HG03280 (cell line): ENCODE measurements around the gene OXCT2.
A peak's percentile ranks its signal among the peaks of the same experiment; 100 is the strongest.
"Not testable (repeated sequence)": the region's sequence is repeated elsewhere in the genome, so short reads cannot be mapped to it uniquely, and the experiment has no call there.

Experiments used
- ATAC-seq: cut with Tn5 transposase; IDR thresholded peaks from one replicate; pipeline ENCODE4 v1.9.1; 2021; ENCODE audit warnings: mild to moderate bottlenecking, moderate library complexity; ENCODE audit not compliant: unreplicated experiment

Gene OXCT2

GRCh38 chr1:39787964-39788363 lies 16.8 kb upstream of the OXCT2 start:
- ATAC-seq: not testable (repeated sequence)

- no peak for ATAC-seq
Measured at GRCh38 chr1:39787468-39787867, 16.3 kb upstream of the OXCT2 start.

- not testable (repeated sequence) for ATAC-seq
Measured at GRCh38 chr1:39787108-39787375, 15.9 kb upstream of the OXCT2 start.

GRCh38 chr1:39786303-39787107 lies 15.4 kb upstream of the OXCT2 start:
- ATAC-seq: not testable (repeated sequence)

- ATAC-seq: not testable (repeated sequence)
Measured at GRCh38 chr1:39782685-39783084, 11.5 kb upstream of the OXCT2 start.

GRCh38 chr1:39782103-39782502 lies 11.0 kb upstream of the OXCT2 start:
- no peak for ATAC-seq

- no peak for ATAC-seq
Measured at GRCh38 chr1:39781349-39781715, 10.2 kb upstream of the OXCT2 start.

GRCh38 chr1:39779821-39780220 lies 8.7 kb upstream of the OXCT2 start:
- ATAC-seq: no peak

GRCh38 chr1:39779137-39779536 lies 8.0 kb upstream of the OXCT2 start:
- no peak for ATAC-seq

GRCh38 chr1:39778463-39779099 lies 7.4 kb upstream of the OXCT2 start:
- not testable (repeated sequence) for ATAC-seq

- not testable (repeated sequence) for ATAC-seq
Measured at GRCh38 chr1:39777896-39778295, 6.7 kb upstream of the OXCT2 start.

- ATAC-seq: no peak
Measured at GRCh38 chr1:39777306-39777705, 6.2 kb upstream of the OXCT2 start.

GRCh38 chr1:39776886-39777285 lies 5.7 kb upstream of the OXCT2 start:
- no peak for ATAC-seq

GRCh38 chr1:39776400-39776713 lies 5.2 kb upstream of the OXCT2 start:
- peak; percentile 49 for ATAC-seq

GRCh38 chr1:39775676-39776399 lies 4.7 kb upstream of the OXCT2 start:
- ATAC-seq: peak; percentile 21

- ATAC-seq: not testable (repeated sequence)
Measured at GRCh38 chr1:39775141-39775540, 4.0 kb upstream of the OXCT2 start.

- ATAC-seq: not testable (repeated sequence)
Measured at GRCh38 chr1:39773369-39773979, 2.3 kb upstream of the OXCT2 start.

- not testable (repeated sequence) for ATAC-seq
Measured at GRCh38 chr1:39770100-39771021, 787 bp downstream of the OXCT2 start.

GRCh38 chr1:39769502-39769901 lies 1.6 kb downstream of the OXCT2 start:
- ATAC-seq: not testable (repeated sequence)

GRCh38 chr1:39766466-39766865 lies 4.7 kb downstream of the OXCT2 start:
- not testable (repeated sequence) for ATAC-seq

- not testable (repeated sequence) for ATAC-seq
Measured at GRCh38 chr1:39764512-39764911, 6.6 kb downstream of the OXCT2 start.
